ENCODE data around the gene PKD1L1.

DNA sequence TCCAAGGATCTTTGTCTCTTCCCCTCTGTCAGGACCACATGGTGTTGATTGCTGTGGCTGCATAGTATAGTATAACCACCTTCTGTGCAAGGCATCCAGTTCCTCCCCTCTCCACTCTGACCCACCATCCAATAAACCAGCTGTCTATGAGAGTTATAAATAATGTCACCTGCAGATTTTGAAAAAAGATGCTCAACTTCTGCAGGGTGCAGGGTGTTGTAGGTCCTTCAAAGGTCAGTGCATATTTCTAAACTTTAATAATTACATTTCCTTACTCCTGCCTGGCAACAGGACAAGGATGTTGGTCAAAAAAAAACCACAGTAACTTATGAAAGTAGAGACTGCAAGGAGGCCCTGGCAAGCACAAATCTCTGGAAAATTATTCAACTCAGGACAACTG lies 166.2 kb downstream of the PKD1L1 start:
- TF ChIP-seq, protein P1, sequence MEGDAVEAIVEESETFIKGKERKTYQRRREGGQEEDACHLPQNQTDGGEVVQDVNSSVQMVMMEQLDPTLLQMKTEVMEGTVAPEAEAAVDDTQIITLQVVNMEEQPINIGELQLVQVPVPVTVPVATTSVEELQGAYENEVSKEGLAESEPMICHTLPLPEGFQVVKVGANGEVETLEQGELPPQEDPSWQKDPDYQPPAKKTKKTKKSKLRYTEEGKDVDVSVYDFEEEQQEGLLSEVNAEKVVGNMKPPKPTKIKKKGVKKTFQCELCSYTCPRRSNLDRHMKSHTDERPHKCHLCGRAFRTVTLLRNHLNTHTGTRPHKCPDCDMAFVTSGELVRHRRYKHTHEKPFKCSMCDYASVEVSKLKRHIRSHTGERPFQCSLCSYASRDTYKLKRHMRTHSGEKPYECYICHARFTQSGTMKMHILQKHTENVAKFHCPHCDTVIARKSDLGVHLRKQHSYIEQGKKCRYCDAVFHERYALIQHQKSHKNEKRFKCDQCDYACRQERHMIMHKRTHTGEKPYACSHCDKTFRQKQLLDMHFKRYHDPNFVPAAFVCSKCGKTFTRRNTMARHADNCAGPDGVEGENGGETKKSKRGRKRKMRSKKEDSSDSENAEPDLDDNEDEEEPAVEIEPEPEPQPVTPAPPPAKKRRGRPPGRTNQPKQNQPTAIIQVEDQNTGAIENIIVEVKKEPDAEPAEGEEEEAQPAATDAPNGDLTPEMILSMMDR (IDR thresholded peaks at IDR 0.05): no peak
- no peak for TF ChIP-seq POLR2A (IDR thresholded peaks at IDR 0.05)

All from gastroesophageal sphincter (tissue), 3 donors.